HL-60 (cell line): ENCODE measurements around the gene ZNF593.

Experiments
- GABPA ChIP-seq: IDR thresholded peaks from 2 replicates; pipeline ENCODE4 v1.6.1; 2012; ENCODE audit warnings: low read depth
- POLR2AphosphoS5 ChIP-seq: IDR thresholded peaks from 2 replicates; pipeline ENCODE4 v1.6.1; 2012; ENCODE audit warnings: low read depth
- TF ChIP-seq, protein P1 (sequence below): IDR thresholded peaks from one replicate; pipeline ENCODE4 v1.5.1; 2011; ENCODE audit warnings: low read length, control low read depth, inconsistent platforms; ENCODE audit not compliant: insufficient read depth

DNA sequence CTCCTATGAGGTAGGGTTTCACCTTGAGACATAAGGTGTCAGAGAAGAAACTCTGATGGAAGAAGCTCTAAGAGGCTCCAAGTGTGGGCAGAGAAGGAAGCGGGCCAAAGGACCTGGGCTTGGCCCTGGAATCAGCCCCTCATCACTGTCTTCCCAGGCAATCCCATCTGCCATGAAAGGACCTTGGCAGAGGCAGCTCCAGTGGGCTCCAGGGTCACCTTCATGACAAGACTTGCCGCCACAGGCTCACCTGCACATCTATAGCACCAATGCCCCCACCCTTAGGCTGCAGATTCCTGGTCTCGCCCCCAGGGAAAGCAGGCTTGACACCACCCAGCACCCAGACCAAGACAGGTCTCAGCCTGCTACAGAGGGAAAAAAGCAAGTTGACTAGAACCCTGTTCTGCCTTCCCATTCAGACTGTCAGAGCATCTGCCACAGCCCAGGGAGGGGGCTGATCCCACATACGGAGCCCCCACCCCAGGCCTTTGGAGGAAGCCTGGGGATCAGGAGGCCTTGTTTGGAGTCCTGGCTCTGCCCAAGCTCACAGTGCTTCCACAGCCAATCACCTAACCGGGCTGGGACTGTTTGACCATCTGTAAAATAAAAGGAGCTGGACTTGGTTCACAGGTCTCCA, 11.3 kb upstream of the ZNF593 start:
- TF ChIP-seq, protein P1, sequence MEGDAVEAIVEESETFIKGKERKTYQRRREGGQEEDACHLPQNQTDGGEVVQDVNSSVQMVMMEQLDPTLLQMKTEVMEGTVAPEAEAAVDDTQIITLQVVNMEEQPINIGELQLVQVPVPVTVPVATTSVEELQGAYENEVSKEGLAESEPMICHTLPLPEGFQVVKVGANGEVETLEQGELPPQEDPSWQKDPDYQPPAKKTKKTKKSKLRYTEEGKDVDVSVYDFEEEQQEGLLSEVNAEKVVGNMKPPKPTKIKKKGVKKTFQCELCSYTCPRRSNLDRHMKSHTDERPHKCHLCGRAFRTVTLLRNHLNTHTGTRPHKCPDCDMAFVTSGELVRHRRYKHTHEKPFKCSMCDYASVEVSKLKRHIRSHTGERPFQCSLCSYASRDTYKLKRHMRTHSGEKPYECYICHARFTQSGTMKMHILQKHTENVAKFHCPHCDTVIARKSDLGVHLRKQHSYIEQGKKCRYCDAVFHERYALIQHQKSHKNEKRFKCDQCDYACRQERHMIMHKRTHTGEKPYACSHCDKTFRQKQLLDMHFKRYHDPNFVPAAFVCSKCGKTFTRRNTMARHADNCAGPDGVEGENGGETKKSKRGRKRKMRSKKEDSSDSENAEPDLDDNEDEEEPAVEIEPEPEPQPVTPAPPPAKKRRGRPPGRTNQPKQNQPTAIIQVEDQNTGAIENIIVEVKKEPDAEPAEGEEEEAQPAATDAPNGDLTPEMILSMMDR = no peak
- TF ChIP-seq GABPA (no peak), POLR2AphosphoS5 (no peak)
